HFF-Myc (cell line): Measurements from ENCODE around the gene PPP2R5C.

Source experiments
- DNase-seq: peaks from one replicate; pipeline ENCODE4 v3.0.0-alpha.2; 2011; ENCODE audit warnings: low read depth; ENCODE audit errors: extremely low read depth
- H3K4me3 ChIP-seq: replicated peaks from 2 replicates; pipeline ENCODE4 v1.5.1; 2011; ENCODE audit warnings: low read depth, mild to moderate bottlenecking, control low read depth, low read length
- TF ChIP-seq, protein P1 (sequence below): IDR thresholded peaks from 2 replicates; pipeline ENCODE4 v1.5.1; 2012; ENCODE audit warnings: mild to moderate bottlenecking, low read depth, low read length, control low read depth; ENCODE audit errors: missing control alignments

The PPP2R5C gene

GRCh38 chr14:101767618-101768362 is 6.3 kb downstream of the PPP2R5C start:
- H3K4me3 ChIP-seq, result no peak overlapping the region
- DNase-seq, result no peak
- TF ChIP-seq, protein P1, sequence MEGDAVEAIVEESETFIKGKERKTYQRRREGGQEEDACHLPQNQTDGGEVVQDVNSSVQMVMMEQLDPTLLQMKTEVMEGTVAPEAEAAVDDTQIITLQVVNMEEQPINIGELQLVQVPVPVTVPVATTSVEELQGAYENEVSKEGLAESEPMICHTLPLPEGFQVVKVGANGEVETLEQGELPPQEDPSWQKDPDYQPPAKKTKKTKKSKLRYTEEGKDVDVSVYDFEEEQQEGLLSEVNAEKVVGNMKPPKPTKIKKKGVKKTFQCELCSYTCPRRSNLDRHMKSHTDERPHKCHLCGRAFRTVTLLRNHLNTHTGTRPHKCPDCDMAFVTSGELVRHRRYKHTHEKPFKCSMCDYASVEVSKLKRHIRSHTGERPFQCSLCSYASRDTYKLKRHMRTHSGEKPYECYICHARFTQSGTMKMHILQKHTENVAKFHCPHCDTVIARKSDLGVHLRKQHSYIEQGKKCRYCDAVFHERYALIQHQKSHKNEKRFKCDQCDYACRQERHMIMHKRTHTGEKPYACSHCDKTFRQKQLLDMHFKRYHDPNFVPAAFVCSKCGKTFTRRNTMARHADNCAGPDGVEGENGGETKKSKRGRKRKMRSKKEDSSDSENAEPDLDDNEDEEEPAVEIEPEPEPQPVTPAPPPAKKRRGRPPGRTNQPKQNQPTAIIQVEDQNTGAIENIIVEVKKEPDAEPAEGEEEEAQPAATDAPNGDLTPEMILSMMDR, result no peak

DNA sequence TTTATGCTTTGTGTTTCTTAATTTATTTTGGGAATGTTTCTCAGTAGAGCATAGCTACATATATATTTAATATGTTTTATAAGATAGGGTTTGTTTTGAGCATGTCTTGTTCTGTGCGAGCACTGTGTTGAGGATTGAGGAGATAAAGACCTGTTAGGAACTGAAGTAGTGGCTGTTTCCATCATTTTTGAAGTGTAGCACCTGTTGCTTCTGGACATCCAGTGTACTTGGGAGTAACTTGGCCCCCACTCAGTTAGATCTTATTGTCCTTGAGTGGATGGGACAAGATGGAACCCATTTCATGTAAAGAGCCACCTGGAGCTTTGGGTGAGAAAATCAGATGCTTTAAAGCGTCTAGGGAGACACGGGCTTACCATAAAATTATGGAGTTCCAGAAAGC is 8.7 kb downstream of the PPP2R5C start:
- no peak for DNase-seq
- H3K4me3 ChIP-seq, result no peak overlapping the region
- TF ChIP-seq, protein P1, result no peak

DNA sequence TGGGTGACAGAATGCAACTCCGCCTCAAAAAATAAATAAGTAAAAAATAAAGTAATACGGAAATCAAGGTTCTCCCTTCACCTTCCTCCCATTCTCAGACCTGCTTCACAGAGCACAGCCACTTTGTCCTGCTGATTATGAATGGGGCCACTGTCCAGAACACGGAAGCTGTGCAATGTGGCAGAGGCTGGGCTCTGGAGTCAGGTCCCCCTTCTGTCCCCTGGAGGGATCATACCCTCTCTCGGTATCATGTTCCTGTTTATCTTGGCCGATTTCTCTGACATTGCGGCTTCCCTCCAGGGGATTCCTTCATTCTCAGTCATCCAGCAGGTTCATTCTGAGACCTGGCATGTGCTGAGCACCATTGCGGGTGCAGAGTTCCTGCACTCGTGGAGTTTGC is 11.3 kb downstream of the PPP2R5C start:
- TF ChIP-seq, protein P1, result no peak
- no peak overlapping the region for H3K4me3 ChIP-seq
- no peak for DNase-seq

DNA sequence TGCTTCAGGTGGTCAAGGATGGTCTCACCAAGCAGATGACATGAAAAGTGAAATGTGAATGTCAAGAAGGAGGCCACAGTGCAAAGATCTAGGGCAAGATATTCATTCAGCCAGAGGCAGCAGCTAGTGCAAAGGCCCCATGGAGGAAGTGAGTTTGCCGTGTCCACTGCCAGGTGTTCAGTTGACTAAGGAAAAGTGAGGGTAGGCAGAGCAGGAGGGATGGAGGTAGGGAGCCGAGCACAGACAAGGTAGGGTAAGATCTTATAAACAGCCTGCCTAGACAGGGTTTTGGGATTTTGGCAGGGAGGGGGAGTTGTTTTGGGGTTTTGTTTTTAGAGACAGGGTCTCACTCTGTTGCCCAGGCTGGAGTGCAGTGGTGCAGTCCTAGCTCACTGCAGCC is 11.9 kb downstream of the PPP2R5C start:
- TF ChIP-seq, protein P1, result no peak
- H3K4me3 ChIP-seq, result no peak overlapping the region
- no peak for DNase-seq

- no peak for DNase-seq
- no peak overlapping the region for H3K4me3 ChIP-seq
- TF ChIP-seq, protein P1, result no peak
Measured at GRCh38 chr14:101774006-101774795, 12.7 kb downstream of the PPP2R5C start.

DNA sequence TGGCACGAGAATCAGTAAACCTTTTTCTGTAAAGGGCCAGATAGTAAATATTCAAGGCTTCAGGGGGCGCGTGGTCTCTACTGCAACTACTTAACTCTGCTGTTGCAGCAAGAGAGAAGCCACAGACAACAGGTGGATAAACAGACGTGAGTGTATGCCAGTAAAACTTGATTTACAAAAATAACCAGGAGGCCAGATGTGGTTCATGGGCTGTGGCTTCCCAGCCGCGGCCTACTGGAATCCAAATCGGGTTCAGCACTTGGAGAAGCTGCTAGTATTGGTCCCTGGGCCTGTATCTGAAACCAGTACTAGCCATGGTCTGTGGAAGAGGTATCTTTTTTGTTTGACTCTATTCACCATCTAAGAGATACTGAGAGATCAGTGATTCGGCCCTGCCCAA is 13.3 kb downstream of the PPP2R5C start:
- H3K4me3 ChIP-seq, result no peak overlapping the region
- DNase-seq, result no peak
- TF ChIP-seq, protein P1, result no peak

- DNase-seq, result no peak
- H3K4me3 ChIP-seq, result no peak overlapping the region
- TF ChIP-seq, protein P1, result no peak
Measured at GRCh38 chr14:101775826-101776225, 14.3 kb downstream of the PPP2R5C start.
